K562 (cell line): ENCODE measurements around the gene CD276. TPM values are rescaled to one million over a fixed set of nuclear protein-coding genes. Genes with fewer than 3 reads are reported as not detected.

Experiments
- ADNP ChIP-seq: fragments of 200-800 bp; sonication (Bioruptor generic); IDR thresholded peaks from 2 replicates; pipeline ENCODE4 v1.6.1; 2016; ENCODE audit warnings: missing genetic modification characterization, missing compliant biosample characterization
- BCOR ChIP-seq: fragments of 450-650 bp; IDR thresholded peaks from 2 replicates; pipeline ENCODE4 v1.6.1; 2016
- C11orf30 ChIP-seq: fragments of 450-650 bp; IDR thresholded peaks from 2 replicates; pipeline ENCODE4 v1.6.1; 2016; ENCODE audit warnings: low read depth, mild to moderate bottlenecking
- CHD4 ChIP-seq: fragments of 200-600 bp; sonication (generic); IDR thresholded peaks from 3 replicates; pipeline ENCODE4 v1.6.1; 2012; ENCODE audit warnings: low read depth, mild to moderate bottlenecking, mixed read lengths, low read length, inconsistent platforms; ENCODE audit not compliant: insufficient read depth, insufficient replicate concordance, poor library complexity, severe bottlenecking
- CTCF ChIP-seq, 3 experiments: IDR thresholded peaks in 2 of 3; conservative IDR thresholded peaks in 1 of 3; 2 replicates each; pipeline ENCODE4 v1.5.1; 2011 to 2012; ENCODE audit warnings: low read length in 3 of 3, mild to moderate bottlenecking in 3 of 3, control low read depth in 2 of 3, improper control_type of control experiment in 1 of 3, inconsistent platforms in 1 of 3, low read depth in 1 of 3, mixed read lengths in 1 of 3, moderate library complexity in 1 of 3; ENCODE audit not compliant: insufficient read depth in 2 of 3
- DDX20 ChIP-seq: fragments of 450-650 bp; IDR thresholded peaks from 2 replicates; pipeline ENCODE4 v1.6.1; 2016; ENCODE audit warnings: missing genetic modification characterization, low read depth, mild to moderate bottlenecking, missing compliant biosample characterization, moderate library complexity
- FOXJ3 ChIP-seq: sonication (generic); formaldehyde crosslinking; IDR thresholded peaks from 2 replicates; pipeline ENCODE4 v1.4.0; 2020; ENCODE audit warnings: mild to moderate bottlenecking, missing genetic modification reagents
- KDM1A ChIP-seq, 2 experiments: fragments of 450-650 bp; IDR thresholded peaks; 2 replicates each; pipeline ENCODE4 v1.6.1; 2016; ENCODE audit warnings: mild to moderate bottlenecking in 2 of 2
- MTA3 ChIP-seq: fragments of 450-650 bp; formaldehyde crosslinking; IDR thresholded peaks from 2 replicates; pipeline ENCODE4 v1.6.1; 2017; ENCODE audit warnings: mild to moderate bottlenecking, borderline replicate concordance
- MXD1 ChIP-seq: fragments of 250-450 bp; sonication (Bioruptor Pico); IDR thresholded peaks from 2 replicates; pipeline ENCODE4 v1.8.0; 2021; ENCODE audit warnings: borderline replicate concordance, mild to moderate bottlenecking, moderate library complexity; ENCODE audit not compliant: poor library complexity, severe bottlenecking
- NR1H2 ChIP-seq: sonication (generic); formaldehyde crosslinking; IDR thresholded peaks from 2 replicates; pipeline ENCODE4 v1.4.0; 2020; ENCODE audit warnings: mild to moderate bottlenecking, missing genetic modification reagents
- POLR3G ChIP-seq: IDR thresholded peaks from 2 replicates; pipeline ENCODE4 v1.6.1; 2011; ENCODE audit not compliant: insufficient read length, insufficient replicate concordance; ENCODE audit errors: extremely low read depth
- RAD21 ChIP-seq, 2 experiments: fragments of 250-450 bp in 1 of 2; fragments of 450-650 bp in 1 of 2; sonication (Bioruptor Pico) in 1 of 2; formaldehyde crosslinking in 1 of 2; IDR thresholded peaks in 1 of 2; conservative IDR thresholded peaks in 1 of 2; 2 replicates each; pipeline versions ENCODE4 v1.4.0 to v1.8.0; 2020 to 2022; ENCODE audit warnings: mild to moderate bottlenecking in 2 of 2, moderate library complexity in 1 of 2
- RB1 ChIP-seq: fragments of 450-650 bp; IDR thresholded peaks from 2 replicates; pipeline ENCODE4 v1.6.1; 2017; ENCODE audit warnings: low read depth, mild to moderate bottlenecking
- RBM34 ChIP-seq: fragments of 200-400 bp; formaldehyde crosslinking; IDR thresholded peaks from 2 replicates; pipeline ENCODE4 v1.6.1; 2018; ENCODE audit warnings: low read length, borderline replicate concordance; ENCODE audit not compliant: insufficient read depth
- RHOXF2B ChIP-seq: fragments of 250-450 bp; sonication (Bioruptor Pico); conservative IDR thresholded peaks from 2 replicates; pipeline ENCODE4 v1.5.1; 2021
- SMARCA5 ChIP-seq: fragments of 450-650 bp; IDR thresholded peaks from 2 replicates; pipeline ENCODE4 v1.6.1; 2016
- TFAM ChIP-seq: fragments of 250-450 bp; sonication (Bioruptor Pico); conservative IDR thresholded peaks from 2 replicates; pipeline ENCODE4 v1.5.0; 2021; ENCODE audit warnings: mild to moderate bottlenecking, moderate library complexity
- TRIM28 ChIP-seq: fragments of 450-650 bp; IDR thresholded peaks from 2 replicates; pipeline ENCODE4 v1.6.1; 2017
- ZBTB12 ChIP-seq: fragments of 250-450 bp; sonication (Bioruptor Pico); IDR thresholded peaks from 2 replicates; pipeline ENCODE4 v1.4.0; 2020
- ZFP91 ChIP-seq: sonication (generic); formaldehyde crosslinking; IDR thresholded peaks from 2 replicates; pipeline ENCODE4 v1.8.0; 2022; ENCODE audit warnings: mild to moderate bottlenecking, missing genetic modification reagents
- ZNF175 ChIP-seq: fragments of 200-800 bp; sonication (Bioruptor generic); IDR thresholded peaks from 2 replicates; pipeline ENCODE4 v1.6.1; 2016; ENCODE audit warnings: low read depth, mild to moderate bottlenecking, missing genetic modification characterization, missing compliant biosample characterization
- ZNF263 ChIP-seq: sonication (generic); formaldehyde crosslinking; IDR thresholded peaks from 2 replicates; pipeline ENCODE4 v1.8.0; 2022; ENCODE audit warnings: mild to moderate bottlenecking, missing genetic modification reagents, borderline replicate concordance
- ZNF696 ChIP-seq: fragments of 250-450 bp; sonication (Bioruptor Pico); conservative IDR thresholded peaks from 2 replicates; pipeline ENCODE4 v1.4.0; 2020; ENCODE audit warnings: mild to moderate bottlenecking, moderate library complexity
- polyA plus RNA-seq, 8 experiments: library from polyadenylated mRNA; depleted of rRNA in 4 of 8; stranded (reverse) in 5 of 8; unstranded in 3 of 8; fragments of >200 nt; fragmentation: Nextera tagmentation in 2 of 8; fragmentation: Illumina TruSeq in 1 of 8; extraction: Ambion mirVana in 2 of 8; extraction: Trizol in 1 of 8; gene quantifications; 2 replicates each; pipeline versions ENCODE4 v1.2.1 to v1.2.3, GENCODE V29; 2011 to 2014; ENCODE audit warnings: inconsistent platforms in 1 of 8, missing spikeins in 1 of 8
- total RNA-seq, 7 experiments: library from RNA; depleted of rRNA in 6 of 7; stranded (reverse); fragments of >200 nt in 6 of 7; fragmentation: Illumina TruSeq in 2 of 7; extraction: Trizol in 2 of 7; gene quantifications; 2 replicates each; pipeline versions ENCODE4 v1.2.1 to v1.2.3, GENCODE V29; 2011 to 2021; ENCODE audit warnings: low replicate concordance in 1 of 7

The CD276 gene
- total and polyA plus RNA-seq, 9 of the 15 experiments (the other 6 are each of a cell fraction or from before 2014, with no cell fraction given), result 0.11 to 3.6 (median 2.3) TPM

- TF ChIP-seq ZFP91 (CRISPR knock-in tag), result no peak
- TF ChIP-seq POLR3G, result no peak
- no peak for TF ChIP-seq C11orf30
- no peak for TF ChIP-seq ZNF263 (CRISPR knock-in tag)
- no peak for TF ChIP-seq MXD1
- no peak for TF ChIP-seq TRIM28
- peak; percentile 53; the same call in 1 of the 2 replicates for TF ChIP-seq BCOR
- TF ChIP-seq FOXJ3 (CRISPR knock-in tag), result no peak
- no peak for TF ChIP-seq RBM34
- no peak for TF ChIP-seq ZNF696 (CRISPR knock-in tag)
- no peak for TF ChIP-seq ZBTB12 (CRISPR knock-in tag)
- TF ChIP-seq KDM1A (IDR thresholded peaks at IDR 0.05), result peak; percentile 70 to 75
- TF ChIP-seq TFAM (CRISPR knock-in tag), result no peak
- no peak for TF ChIP-seq ZNF175 (CRISPR knock-in tag)
- TF ChIP-seq SMARCA5, result peak; percentile 64; the same call in 1 of the 2 replicates
- TF ChIP-seq NR1H2 (CRISPR knock-in tag), result no peak
- TF ChIP-seq RAD21 (CRISPR knock-in tag; conservative IDR thresholded peaks at IDR 0.05 in 1 of 2, IDR thresholded peaks at IDR 0.05 in 1 of 2), result peak in 1 of 2 experiments; percentile 31; a peak in 1 of 4 replicates
- peak; percentile 42 for TF ChIP-seq CHD4
- TF ChIP-seq RB1, result no peak
- TF ChIP-seq ADNP (tag), result 0 out of 2 replicates have a peak, but pooled peaks have one; percentile 37
- peak; percentile 27 to 42 (median 39); a peak in 5 of 6 replicates for TF ChIP-seq CTCF (IDR thresholded peaks at IDR 0.05 in 2 of 3, conservative IDR thresholded peaks at IDR 0.05 in 1 of 3; ENCODE audit: insufficient read depth in 2 of 3, low read depth in 1 of 3, low read length in 3 of 3)
- TF ChIP-seq RHOXF2B (CRISPR knock-in tag), result no peak
- no peak for TF ChIP-seq MTA3
- no peak for TF ChIP-seq DDX20 (tag)
Measured at GRCh38 chr15:73683257-73683776, 866 bp upstream of the CD276 start (continued).
